RWPE1 (cell line): ENCODE data around the gene NUTM2E.
"Not testable (repeated sequence)": the region's sequence is repeated elsewhere in the genome, so short reads cannot be mapped to it uniquely, and the experiment has no call there.

ENCODE experiments used
- CTCF ChIA-PET: fragments of 350-600 bp; sonication (Branson Sonifier 250); formaldehyde crosslinking; extraction: SDS; loops from one replicate; lab custom pipeline; 2021; lab: Yijun Ruan, JAX
- POLR2A ChIA-PET: fragments of 400-600 bp; formaldehyde crosslinking; extraction: SDS; loops from one replicate; lab custom pipeline; 2020; ENCODE audit warnings: antibody characterized with exemption; ENCODE audit not compliant: low non-redundant PET; lab: Yijun Ruan, JAX
- DNase-seq: peaks from one replicate; pipeline ENCODE4 v3.0.0; 2012; ENCODE audit warnings: low spot score
- H3K27ac ChIP-seq: fragments of 450-650 bp; 2 replicates; pipeline ENCODE4 v1.5.1; 2017

NUTM2E gene

GRCh38 chr10:79835891-79836290 is 9.4 kb downstream of the NUTM2E start:
- DNase-seq, POLR2A ChIA-PET, CTCF ChIA-PET, H3K27ac ChIP-seq: not testable (repeated sequence)

- H3K27ac ChIP-seq, CTCF ChIA-PET, POLR2A ChIA-PET, DNase-seq: not testable (repeated sequence)
These were observed 10.4 kb downstream of the NUTM2E start for GRCh38 chr10:79836891-79837290.

- H3K27ac ChIP-seq, POLR2A ChIA-PET, DNase-seq, CTCF ChIA-PET: not testable (repeated sequence)
These were observed 11.9 kb downstream of the NUTM2E start for GRCh38 chr10:79838441-79838840.

- CTCF ChIA-PET, POLR2A ChIA-PET, DNase-seq, H3K27ac ChIP-seq: not testable (repeated sequence)
These were observed 26.8 kb downstream of the NUTM2E start for GRCh38 chr10:79853191-79853854.

GRCh38 chr10:79862269-79862668 is 35.7 kb downstream of the NUTM2E start:
- DNase-seq, POLR2A ChIA-PET, CTCF ChIA-PET, H3K27ac ChIP-seq: not testable (repeated sequence)

- CTCF ChIA-PET, DNase-seq, H3K27ac ChIP-seq, POLR2A ChIA-PET: not testable (repeated sequence)
These were observed 36.3 kb downstream of the NUTM2E start for GRCh38 chr10:79862803-79863202.

GRCh38 chr10:79866903-79867551 is 40.5 kb downstream of the NUTM2E start:
- DNase-seq, H3K27ac ChIP-seq, CTCF ChIA-PET, POLR2A ChIA-PET: not testable (repeated sequence)

- POLR2A ChIA-PET, result not testable (repeated sequence)
These were observed 41.5 kb downstream of the NUTM2E start for GRCh38 chr10:79868023-79868422.

GRCh38 chr10:79869439-79870097 is 43.0 kb downstream of the NUTM2E start:
- DNase-seq, POLR2A ChIA-PET, CTCF ChIA-PET, H3K27ac ChIP-seq: not testable (repeated sequence)

More at GRCh38 chr10:79868023-79868422, 41.5 kb downstream of the NUTM2E start:
- H3K27ac ChIP-seq, CTCF ChIA-PET, DNase-seq: not testable (repeated sequence)

- POLR2A ChIA-PET, H3K27ac ChIP-seq, CTCF ChIA-PET, DNase-seq: not testable (repeated sequence)
These were observed 45.2 kb downstream of the NUTM2E start for GRCh38 chr10:79871729-79872128.
